HG03097 (cell line): ENCODE measurements around the gene HECTD4.

Experiments used
- ATAC-seq: cut with Tn5 transposase; IDR thresholded peaks from one replicate; pipeline ENCODE4 v1.9.1; 2021; ENCODE audit not compliant: unreplicated experiment, low FRiP score

Gene HECTD4

DNA sequence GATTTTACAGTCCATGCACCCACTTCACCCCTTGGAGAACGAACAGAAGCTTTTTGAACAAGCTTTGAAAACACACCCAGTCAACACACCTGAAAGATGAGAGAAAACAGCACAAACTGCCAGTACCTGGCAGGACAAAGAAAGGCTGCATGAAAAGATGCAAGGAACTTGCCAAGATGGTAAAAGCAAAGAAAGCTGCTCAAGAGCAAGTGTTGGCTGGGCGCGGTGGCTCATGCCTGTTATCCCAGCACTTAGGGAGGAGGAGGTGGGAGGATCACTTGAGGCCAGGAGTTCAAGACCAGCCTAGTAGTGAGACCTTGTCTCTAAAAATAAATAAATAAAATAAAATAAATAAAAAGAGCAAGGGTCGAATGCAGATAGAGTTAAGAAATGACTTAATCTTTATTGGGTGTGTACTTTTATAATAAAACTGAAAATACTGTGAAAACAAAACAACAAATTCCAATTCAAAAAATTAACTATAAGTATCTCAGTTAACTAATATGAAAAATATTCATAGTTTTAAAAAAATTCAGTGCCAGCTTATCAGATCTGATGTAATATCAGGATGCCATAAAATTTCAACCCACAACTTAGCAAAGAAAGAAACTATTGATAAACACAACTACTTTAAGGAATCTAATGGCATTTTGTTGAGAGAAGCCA, 59.2 kb downstream of the HECTD4 start:
- no peak for ATAC-seq

- ATAC-seq, result no peak
Measured at GRCh38 chr12:112322441-112322840, 59.8 kb downstream of the HECTD4 start.

DNA sequence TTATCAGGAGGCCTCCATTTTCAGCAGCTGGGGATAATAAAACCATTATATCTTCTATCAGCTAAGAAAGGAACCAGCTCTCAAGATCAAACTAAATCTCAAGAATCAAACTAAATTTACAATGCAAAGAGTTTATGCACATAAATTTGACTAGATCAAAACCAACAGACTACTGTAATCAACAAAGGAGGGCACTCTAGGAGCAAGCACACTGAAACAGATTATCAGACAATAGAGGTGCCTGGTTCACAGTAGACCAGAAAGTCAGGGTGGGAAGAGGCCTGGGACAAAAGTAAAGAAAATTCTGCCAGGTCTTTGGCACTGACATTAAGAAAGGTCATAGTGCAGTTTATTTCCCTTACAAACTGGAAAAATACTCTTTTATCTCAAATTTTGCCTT, 61.0 kb downstream of the HECTD4 start:
- ATAC-seq, result no peak

DNA sequence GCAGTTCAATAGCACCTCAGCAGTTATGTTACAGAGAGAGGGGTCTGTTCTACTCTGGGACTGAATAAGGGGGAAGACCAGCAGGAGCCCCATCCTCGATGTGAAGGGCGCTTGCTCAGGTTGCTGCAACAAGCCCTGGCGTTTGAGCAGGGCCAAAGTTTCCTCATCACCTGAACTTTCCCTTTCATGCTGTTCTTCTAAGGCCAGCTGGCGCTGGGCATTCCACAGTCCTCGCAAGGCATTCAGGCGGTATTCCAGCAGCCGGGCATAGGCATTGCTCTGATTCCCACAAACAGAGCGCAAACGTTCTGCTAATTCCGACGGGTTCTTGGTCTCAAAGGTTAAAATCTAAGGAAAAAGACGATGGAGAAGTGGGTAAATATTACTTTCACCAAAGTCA, 62.8 kb downstream of the HECTD4 start:
- no peak for ATAC-seq

- ATAC-seq, result no peak
Measured at GRCh38 chr12:112317481-112317880, 64.8 kb downstream of the HECTD4 start.

DNA sequence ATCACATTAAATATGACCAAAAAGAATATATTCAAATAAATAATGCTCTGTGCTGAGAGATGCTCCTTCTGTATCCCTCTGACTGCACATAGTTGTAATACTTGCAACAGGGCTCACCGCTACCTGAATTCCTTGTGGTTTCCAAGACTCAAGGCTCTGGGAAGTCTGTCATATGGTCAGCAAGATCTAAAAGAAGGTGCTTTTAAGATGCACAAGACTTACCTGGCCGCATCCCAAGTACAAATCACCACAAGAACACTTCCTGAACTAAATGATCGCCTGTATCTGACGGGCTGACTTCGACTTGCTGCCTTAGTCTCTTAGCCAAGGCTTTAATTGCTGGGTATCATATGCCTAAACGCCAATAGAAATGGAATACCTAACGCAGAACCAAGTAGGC, 67.2 kb downstream of the HECTD4 start:
- no peak for ATAC-seq

DNA sequence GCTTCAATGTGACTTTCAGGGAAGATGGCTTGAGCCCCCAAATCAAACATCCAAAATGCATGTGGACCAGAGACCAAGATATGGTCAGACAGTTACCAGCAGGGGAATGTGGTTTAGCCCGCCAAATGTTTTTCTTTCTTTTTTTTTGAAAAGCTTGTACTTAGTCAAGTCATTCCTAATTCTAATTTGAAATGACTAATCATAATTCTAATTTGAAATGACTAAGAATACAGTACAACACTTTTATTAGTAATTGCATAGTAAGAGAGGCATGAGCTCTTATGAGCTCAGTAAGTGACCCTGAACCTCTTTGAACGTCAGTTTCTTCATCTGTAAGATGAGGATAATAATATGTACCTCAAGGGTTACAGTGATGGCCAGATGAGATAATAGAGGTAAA, 72.4 kb downstream of the HECTD4 start:
- ATAC-seq, result no peak

DNA sequence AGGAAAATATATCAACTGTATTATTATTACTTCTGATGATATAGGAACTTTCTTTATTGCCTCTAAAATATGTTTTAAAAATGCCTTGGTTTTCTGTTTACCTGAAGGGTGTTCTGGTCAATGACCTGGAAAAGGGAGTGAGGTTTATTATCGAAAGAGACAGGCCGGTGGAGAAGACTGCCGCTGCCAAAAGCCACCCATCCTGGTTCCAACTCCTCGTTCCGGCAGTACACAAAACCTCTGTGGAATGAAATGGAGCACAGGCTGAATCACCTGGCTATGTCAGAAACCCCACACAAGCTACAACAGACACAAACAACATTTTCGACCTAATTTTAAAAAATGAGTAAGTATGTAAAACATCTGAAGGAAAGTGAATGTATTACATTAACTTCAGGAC, 73.6 kb downstream of the HECTD4 start:
- no peak for ATAC-seq

- ATAC-seq, result no peak
Measured at GRCh38 chr12:112308161-112308560, 74.1 kb downstream of the HECTD4 start.

GRCh38 chr12:112307317-112308011, 74.8 kb downstream of the HECTD4 start:
- no peak for ATAC-seq

- ATAC-seq, result no peak
Measured at GRCh38 chr12:112305951-112306350, 76.3 kb downstream of the HECTD4 start.

- no peak for ATAC-seq
Measured at GRCh38 chr12:112304436-112304835, 77.8 kb downstream of the HECTD4 start.

DNA sequence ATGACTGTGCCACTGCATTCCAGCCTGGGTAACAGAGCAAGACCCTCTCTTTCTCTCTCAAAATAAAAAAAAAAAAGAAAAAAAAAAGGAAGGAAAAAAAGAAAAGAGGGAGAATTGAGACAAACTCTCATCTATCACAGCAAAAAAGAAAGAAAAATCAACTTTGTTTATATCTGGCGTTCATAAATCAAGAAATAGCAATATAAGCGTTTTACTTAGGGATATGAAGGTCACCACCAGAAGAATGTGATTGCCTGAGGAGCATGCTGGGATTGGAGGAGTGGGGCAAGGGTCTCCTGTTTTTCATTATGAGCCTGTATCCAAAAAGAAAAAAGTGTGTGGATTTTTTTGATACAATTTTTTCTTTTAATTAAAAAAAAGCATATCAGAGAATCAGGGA, 78.4 kb downstream of the HECTD4 start:
- no peak for ATAC-seq

DNA sequence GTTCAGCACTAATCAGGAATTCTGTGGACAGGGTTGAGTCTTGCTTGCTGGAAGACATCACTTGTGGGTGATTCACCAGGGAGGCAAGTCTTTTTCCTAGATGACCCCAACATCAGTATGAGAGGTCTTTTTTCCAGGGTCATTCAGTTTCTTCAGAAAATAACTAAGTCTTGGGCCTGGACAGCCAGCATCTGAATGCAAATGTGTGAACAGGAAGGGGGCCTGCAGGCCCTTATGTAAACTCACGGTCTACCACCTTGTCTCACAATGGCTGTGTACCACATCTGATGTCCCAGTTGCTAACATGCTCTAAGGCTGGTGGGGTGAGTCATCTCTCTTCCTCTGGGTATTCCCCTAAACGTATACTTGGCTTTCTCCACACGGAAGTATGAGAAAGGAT, 79.2 kb downstream of the HECTD4 start:
- peak; percentile 100 for ATAC-seq

DNA sequence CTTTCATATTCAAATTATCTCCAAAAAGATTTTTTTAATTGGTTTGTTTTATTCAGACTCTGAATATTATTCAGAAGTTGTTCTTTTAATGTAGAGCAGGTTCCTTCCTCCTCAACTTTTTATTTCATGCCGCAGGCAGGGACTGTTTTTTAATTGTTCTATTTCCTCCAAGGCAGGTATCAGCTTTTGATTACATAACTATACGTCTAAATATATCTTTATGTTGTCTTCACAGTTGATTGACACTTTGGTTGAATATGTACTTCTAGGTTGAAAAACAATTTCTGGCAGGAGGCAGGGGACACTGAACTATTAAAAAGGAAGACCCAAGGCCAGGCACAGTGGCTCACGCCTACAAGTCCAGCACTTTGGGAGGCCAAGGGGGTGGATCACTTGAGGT, 82.5 kb downstream of the HECTD4 start:
- no peak for ATAC-seq

DNA sequence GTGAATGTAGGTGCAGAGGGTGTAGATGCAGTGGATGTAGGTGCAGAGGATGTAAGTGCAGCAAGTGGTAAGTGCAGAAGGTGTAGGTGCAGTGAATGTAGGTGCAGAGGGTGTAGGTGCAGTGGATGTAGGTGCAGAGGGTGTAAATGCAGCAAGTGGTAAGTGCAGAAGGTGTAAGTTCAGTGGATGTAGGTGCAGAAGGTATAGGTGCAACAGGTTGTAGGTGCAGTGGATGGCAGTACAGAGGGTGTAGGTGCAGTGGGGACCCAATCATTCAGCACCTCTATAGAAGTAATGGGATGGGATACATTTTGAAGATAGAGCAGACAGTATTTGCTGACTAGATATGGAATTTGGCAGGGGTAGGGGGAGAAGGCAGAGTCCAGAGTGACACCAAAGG, 85.0 kb downstream of the HECTD4 start:
- no peak for ATAC-seq

GRCh38 chr12:112296183-112296582, 86.0 kb downstream of the HECTD4 start:
- ATAC-seq, result no peak

- no peak for ATAC-seq
Measured at GRCh38 chr12:112294793-112295192, 87.4 kb downstream of the HECTD4 start.

DNA sequence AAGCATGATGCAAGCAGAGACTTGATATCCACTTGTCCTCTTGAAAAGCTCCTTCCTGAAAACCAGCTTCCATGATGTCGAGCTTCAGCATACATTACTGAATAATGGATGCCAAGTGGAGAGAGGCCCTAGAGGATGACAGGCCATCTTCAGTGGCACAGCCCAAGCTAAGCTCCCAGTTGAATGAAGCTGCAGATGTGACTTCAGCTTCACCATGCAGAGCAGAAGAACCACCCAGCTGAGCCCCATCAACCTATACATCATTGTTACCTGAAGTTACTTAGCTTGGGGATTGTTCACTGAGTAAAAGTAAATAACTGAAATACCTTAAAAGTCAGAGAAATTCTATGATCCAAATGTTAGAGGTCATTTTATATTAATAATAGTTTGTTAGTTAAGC, 93.6 kb downstream of the HECTD4 start:
- no peak for ATAC-seq

DNA sequence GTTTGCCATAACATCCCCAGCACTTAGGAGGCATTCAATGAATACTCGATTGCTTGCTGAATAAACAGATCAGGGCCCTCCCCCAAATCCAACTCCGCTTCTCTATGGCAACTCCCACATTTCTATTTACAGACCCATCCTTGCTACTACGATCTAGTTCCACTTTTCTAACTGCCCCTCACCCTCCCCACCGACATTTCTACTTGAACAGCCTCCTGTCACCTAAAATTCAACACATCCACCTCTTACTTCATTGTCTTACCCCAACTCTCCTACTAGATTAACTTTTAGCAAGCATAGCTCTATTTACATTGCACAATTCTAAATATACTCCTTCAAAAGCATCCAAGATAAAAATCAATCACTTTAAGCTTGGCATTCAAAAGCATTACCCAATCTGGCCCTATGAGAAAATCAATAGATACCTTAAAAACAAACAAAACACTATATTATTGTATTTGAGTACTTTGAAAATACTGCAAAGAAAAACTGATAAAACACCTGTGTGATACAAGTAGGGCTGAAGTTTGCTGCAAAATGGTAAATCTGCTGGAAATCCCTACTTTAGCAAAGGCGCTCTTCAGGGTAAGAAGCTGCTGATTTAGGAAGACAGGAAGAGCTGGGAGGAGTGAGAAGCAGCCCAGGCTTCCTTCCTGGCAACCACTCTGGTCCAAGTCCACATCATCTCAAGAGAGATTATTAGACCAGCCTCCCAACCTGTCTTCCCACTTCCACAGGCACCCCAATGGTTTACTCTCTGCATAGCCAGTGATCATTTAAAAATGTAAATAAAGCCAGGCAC, 96.4 kb downstream of the HECTD4 start:
- ATAC-seq, result no peak

DNA sequence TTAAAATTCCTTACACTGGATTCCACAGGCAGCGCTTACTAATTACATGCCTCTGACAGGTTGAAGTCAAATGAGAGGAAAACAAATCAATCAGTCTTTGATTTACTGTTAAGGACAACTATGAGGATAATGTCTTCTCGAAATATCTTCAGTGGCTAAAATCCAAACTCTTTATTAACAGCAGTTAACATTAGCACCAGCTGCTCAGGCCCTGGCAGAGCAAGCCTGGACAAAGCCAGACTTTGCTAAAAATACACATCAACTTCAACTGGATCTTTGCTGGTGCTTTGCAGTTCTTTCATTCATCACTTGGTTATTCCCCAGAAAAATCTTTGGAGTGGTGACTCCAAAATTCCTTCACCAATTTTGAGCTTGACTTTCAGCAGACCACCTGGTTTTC, 98.7 kb downstream of the HECTD4 start:
- no peak for ATAC-seq

GRCh38 chr12:112282920-112283319, 99.3 kb downstream of the HECTD4 start:
- ATAC-seq, result no peak
